Immature natural killer cell (primary cell): ENCODE measurements around the gene FAM236B. TPM values are rescaled to one million over a fixed set of nuclear protein-coding genes. Genes with fewer than 3 reads are reported as not detected.

ENCODE experiments used
- polyA plus RNA-seq, 3 donors: library from polyadenylated mRNA; unstranded; fragments of 300-500 nt; fragmentation: Illumina TruSeq; gene quantifications; one replicate each; pipeline ENCODE4 v1.2.3, GENCODE V29; 2021

Gene FAM236B
- polyA plus RNA-seq, 3 donors from 2014 or later: not detected

Other genes starting within 250 kb of the FAM236B start
- 10 to 100 TPM; 13.8 to 39.6 (median 20.9) TPM for gene HDAC8, start 209.8 kb downstream of the FAM236B start, polyA plus RNA-seq
- gene PHKA1, start 68.4 kb downstream of the FAM236B start, polyA plus RNA-seq: not detected
- gene DMRTC1B, start 5.8 kb downstream of the FAM236B start, polyA plus RNA-seq: not detected
- not detected for gene FAM236D, start 25.6 kb upstream of the FAM236B start, polyA plus RNA-seq
- gene FAM236C, start 130.0 kb upstream of the FAM236B start, polyA plus RNA-seq: not detected
- gene FAM236A, start 155.5 kb upstream of the FAM236B start, polyA plus RNA-seq: not detected
- gene DMRTC1, start 161.2 kb upstream of the FAM236B start, polyA plus RNA-seq: under 1 TPM in 1 of 3 donors, not detected in 2; 0.82 TPM
- not detected for gene PABPC1L2B, start 220.3 kb upstream of the FAM236B start, polyA plus RNA-seq